A549 treated with CORT108297 at 1 μM for 4 hours (cell line): Measurements from ENCODE around the gene PDRG1. TPM values are rescaled to one million over a fixed set of nuclear protein-coding genes. Genes with fewer than 3 reads are reported as not detected.

ENCODE experiments used
- total RNA-seq: library from RNA; stranded (reverse); fragments of 200-300 nt; extraction: Qiagen RNA extraction; gene quantifications from 5 replicates; pipeline ENCODE4 v1.2.3, GENCODE V29; 2022

The PDRG1 gene
- 29.9 to 37.6 TPM (median 33.4 TPM) in 5 replicates for total RNA-seq

GRCh38 chr20:31951530-31952453 is at the start of gene PDRG1:
TSS of gene PDRG1 (minus strand) at chr20:31952046. CDS start at chr20:31951961, 85 bp downstream.

GRCh38 chr20:31967830-31968249 is 16.0 kb upstream of the PDRG1 start, which contains the start of gene XKR7:
TSS of gene XKR7 (plus strand) at chr20:31968151. CDS start at chr20:31968176, 25 bp downstream.

Other genes with a start within 250 kb of the PDRG1 start
- 192 to 204 TPM (median 200 TPM) in 5 replicates for gene BCL2L1, start 229.2 kb downstream of the PDRG1 start, total RNA-seq
- gene TPX2, start 212.8 kb downstream of the PDRG1 start, total RNA-seq, result 98.2 to 128 TPM (median 104 TPM) in 5 replicates
- 0.35 to 0.77 TPM (median 0.50 TPM) in 5 replicates for gene MYLK2, start 132.7 kb downstream of the PDRG1 start, total RNA-seq
- 0.20 to 1.3 TPM (median 0.64 TPM) in 5 replicates for gene FOXS1, start 106.4 kb downstream of the PDRG1 start, total RNA-seq
- gene DUSP15, start 81.5 kb downstream of the PDRG1 start, total RNA-seq, result 0.43 to 1.1 TPM (median 0.99 TPM) in 5 replicates
- gene TTLL9, start 81.4 kb downstream of the PDRG1 start, total RNA-seq, result 0.02 to 0.15 TPM (median 0.06 TPM) in 4 of 5 replicates, not detected in the other
- 0.02 TPM in 1 of 5 replicates, not detected in the others for gene XKR7, start 16.1 kb upstream of the PDRG1 start, total RNA-seq
- 0.33 to 0.68 TPM (median 0.55 TPM) in 5 replicates for gene CCM2L, start 58.4 kb upstream of the PDRG1 start, total RNA-seq
- gene HCK, start 100.2 kb upstream of the PDRG1 start, total RNA-seq, result 0.03 to 0.16 TPM (median 0.12 TPM) in 3 of 5 replicates, not detected in the others
- 33.6 to 39.4 TPM (median 38.7 TPM) in 5 replicates for gene TM9SF4, start 157.7 kb upstream of the PDRG1 start, total RNA-seq